HG03097 (cell line): ENCODE measurements around the gene ALOX12B.
"Not testable (repeated sequence)": the region's sequence is repeated elsewhere in the genome, so short reads cannot be mapped to it uniquely, and the experiment has no call there.

Experiments used
- ATAC-seq: cut with Tn5 transposase; IDR thresholded peaks from one replicate; pipeline ENCODE4 v1.9.1; 2021; ENCODE audit not compliant: unreplicated experiment, low FRiP score

ALOX12B gene

DNA sequence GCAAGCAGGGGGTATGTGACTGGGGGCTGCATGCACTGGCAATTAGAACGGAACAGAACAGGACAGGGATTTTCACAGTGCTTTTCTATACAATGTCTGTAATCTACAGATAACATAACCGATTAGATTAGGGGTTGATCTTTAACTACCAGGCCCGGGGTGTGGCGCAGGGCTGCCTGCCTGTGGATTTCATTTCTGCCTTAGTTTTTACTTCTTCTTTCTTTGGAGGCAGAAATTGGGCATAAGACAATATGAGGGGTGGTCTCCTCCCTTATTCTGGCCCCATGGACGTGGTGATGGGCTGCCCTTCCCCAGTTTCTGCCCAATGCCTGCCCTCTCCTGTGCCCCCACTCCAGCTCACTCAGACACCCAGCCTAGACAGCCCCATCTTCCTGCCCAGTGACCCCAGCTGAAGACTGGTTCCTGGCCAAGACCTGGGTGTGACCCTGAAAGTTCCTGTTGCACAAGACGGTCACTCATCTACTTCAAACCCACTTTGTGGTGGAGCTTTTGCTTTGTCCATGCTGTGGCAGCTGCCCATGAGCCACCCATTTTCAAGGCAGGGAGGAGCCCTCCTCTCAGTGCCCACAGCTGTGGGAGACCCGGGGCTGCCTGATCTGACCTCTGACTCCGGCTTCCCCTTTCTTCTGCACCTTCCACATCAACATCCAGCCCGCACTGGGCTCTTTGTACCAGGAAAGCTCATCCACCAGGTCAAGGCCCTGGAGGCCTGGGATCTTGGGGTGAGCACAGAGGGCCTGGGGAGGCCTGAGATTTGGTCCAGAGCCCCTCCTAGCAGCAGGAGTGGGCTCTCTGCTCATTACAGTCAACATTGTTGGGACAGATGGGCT is 18.6 kb downstream of the ALOX12B start:
- ATAC-seq = no peak

DNA sequence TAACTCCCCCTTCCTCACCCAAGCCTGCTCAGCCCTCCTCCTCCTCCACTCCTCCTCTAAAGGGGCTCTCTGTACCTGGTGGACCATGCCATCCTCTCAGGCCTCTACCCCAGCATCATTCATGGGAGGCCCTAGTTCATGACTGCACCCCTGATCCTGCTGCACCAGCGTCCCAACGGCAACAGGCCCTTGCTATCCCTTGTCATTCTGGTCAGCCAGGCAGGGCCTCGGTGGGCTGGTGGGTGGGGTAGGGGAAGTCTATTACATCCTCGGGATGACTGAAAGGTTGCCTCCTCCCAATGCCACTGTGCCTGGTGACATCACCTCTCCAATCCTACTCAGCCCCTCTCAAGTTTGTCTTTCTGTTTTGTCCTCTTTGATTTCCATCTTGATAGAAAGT is 19.7 kb downstream of the ALOX12B start:
- no peak for ATAC-seq

DNA sequence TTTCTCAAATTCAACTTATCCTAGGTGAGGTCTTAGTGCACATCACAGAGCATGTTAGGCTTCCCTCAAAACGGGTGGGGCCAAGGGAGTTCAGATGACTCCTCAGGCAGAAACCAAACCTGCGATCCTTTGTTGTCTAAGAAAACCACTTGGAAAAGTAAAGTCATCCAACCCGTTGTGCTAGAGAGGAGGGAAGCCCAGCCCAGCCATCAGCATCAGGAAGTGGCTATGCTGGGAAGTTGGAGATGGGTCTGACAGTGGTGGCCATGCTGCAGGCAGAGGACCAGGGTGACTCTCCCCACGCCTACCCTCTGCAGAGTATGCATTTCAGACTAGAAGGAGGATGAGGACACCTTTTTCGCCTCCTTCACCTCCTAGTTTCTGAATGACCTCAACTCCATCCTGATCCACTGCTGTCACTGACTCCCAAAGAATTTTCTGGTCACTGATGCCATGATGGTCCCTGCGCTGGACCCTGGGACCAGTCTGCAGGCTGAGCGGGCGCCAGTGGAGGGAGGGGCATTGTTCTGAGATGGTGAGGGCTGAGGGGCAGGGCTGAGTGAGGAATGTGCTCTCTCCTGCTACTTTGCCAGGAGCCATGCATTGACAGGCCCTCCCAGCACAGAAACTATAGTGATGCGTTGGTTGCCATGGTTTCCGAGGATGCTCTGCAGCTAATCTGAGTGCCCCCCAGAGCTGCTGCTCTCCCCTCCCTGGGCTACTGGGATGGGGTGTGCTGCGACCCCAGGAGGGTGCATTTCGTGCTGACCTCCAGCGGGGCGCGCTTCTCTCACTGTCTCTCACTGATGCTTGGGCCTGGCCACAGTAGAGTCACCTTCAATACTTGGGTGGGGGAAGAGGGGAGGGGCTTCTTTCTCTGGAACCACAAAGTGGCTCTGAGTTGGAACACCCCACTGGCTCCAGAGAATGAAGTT is 20.4 kb downstream of the ALOX12B start:
- ATAC-seq = no peak

GRCh38 chr17:8064561-8065019 is 22.9 kb downstream of the ALOX12B start:
- no peak for ATAC-seq

GRCh38 chr17:8063761-8064534 is 23.6 kb downstream of the ALOX12B start:
- ATAC-seq = no peak

- no peak for ATAC-seq
These were observed 24.6 kb downstream of the ALOX12B start for GRCh38 chr17:8062807-8063483.

GRCh38 chr17:8062435-8062806 is 25.1 kb downstream of the ALOX12B start:
- ATAC-seq = no peak

- not testable (repeated sequence) for ATAC-seq
These were observed 25.7 kb downstream of the ALOX12B start for GRCh38 chr17:8061851-8062250.

GRCh38 chr17:8060274-8060673 is 27.2 kb downstream of the ALOX12B start:
- no peak for ATAC-seq

DNA sequence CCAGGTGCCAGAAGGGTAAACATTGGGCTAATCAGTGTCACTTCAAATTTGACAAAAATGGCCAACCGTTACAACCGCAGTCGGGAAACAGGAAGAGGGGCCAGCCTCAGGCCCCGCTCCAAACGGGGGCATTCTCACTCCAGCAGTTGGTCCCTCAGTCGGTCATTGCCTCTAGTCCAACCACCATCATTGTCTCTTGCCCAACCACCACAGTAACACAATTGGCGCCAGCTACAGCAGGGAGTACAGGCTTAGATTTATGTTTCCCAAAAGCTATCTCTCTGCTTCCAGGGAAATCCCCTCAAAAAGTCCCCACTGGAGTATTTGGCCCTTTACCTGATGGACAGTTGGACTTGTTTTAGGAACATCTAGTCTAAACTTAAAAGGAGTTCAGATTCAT is 28.4 kb downstream of the ALOX12B start:
- ATAC-seq = no peak

DNA sequence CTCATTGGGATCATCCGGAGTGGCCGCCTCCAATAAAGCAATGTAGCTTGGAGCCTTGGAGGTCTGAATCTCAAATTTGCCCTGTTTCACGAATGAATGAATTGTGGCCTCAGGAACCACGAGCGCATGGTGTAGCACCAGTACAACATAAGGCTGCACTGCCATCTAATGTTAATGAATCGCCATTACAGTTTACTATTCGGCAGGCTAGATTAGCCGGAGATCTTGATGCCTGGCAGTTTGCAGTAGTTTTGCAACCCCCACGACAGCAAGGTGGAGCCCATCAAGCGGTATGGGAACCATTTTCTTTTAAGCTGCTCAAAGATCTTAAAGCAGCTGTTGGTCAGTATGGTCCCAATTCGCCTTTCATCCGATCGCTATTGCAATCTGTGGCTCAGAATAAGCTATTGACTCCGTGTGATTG is 29.8 kb downstream of the ALOX12B start:
- peak; percentile 56 for ATAC-seq

GRCh38 chr17:8056976-8057625 is 30.4 kb downstream of the ALOX12B start:
- no peak for ATAC-seq

DNA sequence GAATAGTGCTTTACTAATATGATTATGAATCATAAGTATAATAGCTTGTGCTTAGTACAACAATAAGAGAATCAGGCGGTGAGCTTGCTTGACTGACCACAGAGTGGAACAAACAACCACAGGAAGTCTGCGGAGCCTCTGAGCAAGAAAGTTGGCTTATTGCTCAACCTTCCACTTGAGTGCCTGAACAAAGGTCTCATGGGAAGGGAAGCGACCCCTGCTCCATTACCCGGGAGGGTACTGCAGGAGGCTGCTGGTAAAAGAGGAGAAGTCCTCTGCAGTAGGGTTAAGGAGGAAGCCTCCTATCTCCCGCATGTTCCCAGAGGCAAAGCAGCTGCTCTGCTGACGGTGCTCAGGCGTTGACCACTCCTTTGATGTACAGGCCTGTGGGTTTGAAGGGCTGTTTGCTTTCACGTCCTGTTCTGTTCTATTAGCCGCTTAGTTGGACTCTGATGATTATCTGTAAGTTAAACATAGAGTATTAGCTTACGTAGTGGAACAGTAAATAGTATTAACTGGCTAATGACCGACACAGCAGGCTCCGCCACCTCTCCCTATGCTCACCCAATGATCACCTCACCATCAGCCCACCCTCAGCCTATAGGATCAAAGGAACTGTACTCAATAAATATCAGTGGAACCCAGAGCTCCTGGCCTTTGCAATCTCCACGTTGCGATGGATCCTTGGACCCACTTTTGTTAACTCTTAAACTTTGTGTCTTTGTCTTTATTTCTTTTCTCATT is 31.1 kb downstream of the ALOX12B start:
- ATAC-seq = no peak

GRCh38 chr17:8055851-8056231 is 31.7 kb downstream of the ALOX12B start:
- ATAC-seq = no peak

DNA sequence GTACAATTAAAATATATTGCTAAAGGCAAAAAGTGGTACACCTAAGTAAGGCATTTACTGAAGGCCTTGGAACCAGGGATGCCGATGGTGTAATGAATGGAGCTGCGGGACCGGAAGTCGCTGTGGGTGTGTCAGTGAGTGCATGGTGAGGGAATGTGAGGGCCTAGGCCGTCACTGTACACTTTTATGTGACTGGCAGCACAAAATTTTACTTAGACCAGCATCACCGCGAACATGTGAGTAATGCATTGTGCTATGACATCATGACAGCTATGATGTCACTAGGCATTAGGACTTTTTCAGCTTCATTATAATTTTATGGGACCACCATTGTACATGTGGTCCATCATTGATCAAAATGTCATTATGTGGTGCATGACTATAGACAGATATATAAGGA is 33.9 kb downstream of the ALOX12B start:
- no peak for ATAC-seq

- no peak for ATAC-seq
These were observed 35.0 kb downstream of the ALOX12B start for GRCh38 chr17:8052256-8053252.

- ATAC-seq = no peak
These were observed 35.7 kb downstream of the ALOX12B start for GRCh38 chr17:8051831-8052230.

DNA sequence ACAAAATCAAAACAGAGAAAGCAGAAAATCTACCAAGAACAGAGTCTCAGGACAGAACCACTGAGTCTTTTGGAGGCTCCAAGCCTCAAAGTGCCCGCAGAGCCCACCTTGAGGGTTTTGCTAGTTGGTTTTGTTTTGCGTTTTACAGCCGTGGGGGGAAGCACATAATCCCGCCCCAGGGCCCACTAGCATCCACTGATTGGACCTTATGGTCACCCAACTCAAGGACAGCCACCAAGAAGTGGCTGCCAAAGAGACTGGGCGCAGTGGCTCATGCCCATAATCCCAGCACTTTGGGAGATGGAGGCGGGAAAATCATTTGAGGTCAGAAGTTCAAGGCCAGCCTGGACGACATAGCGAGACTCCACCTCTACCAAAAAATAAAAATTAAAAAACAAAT is 38.8 kb downstream of the ALOX12B start:
- ATAC-seq = no peak
